HG03103 (cell line): ENCODE data around the gene HMCN2.

Experiments
- ATAC-seq: cut with Tn5 transposase; IDR thresholded peaks from one replicate; pipeline ENCODE4 v1.9.1; 2021; ENCODE audit warnings: low read depth; ENCODE audit not compliant: unreplicated experiment

HMCN2 gene

GRCh38 chr9:130358928-130359327, 93.4 kb downstream of the HMCN2 start:
- no peak for ATAC-seq

GRCh38 chr9:130359819-130360218, 94.3 kb downstream of the HMCN2 start:
- ATAC-seq = no peak

- ATAC-seq = no peak
Measured at GRCh38 chr9:130360672-130361071, 95.1 kb downstream of the HMCN2 start.

- no peak for ATAC-seq
Measured at GRCh38 chr9:130361873-130362362, 96.4 kb downstream of the HMCN2 start.

- no peak for ATAC-seq
Measured at GRCh38 chr9:130362691-130363090, 97.1 kb downstream of the HMCN2 start.

GRCh38 chr9:130363755-130364404, 98.3 kb downstream of the HMCN2 start:
- no peak for ATAC-seq

GRCh38 chr9:130364619-130365322, 99.2 kb downstream of the HMCN2 start:
- no peak for ATAC-seq

GRCh38 chr9:130365323-130365721, 99.8 kb downstream of the HMCN2 start:
- no peak for ATAC-seq

GRCh38 chr9:130366072-130366471, 100.5 kb downstream of the HMCN2 start:
- ATAC-seq = no peak

- no peak for ATAC-seq
Measured at GRCh38 chr9:130366888-130367550, 101.5 kb downstream of the HMCN2 start.

GRCh38 chr9:130368631-130369103, 103.1 kb downstream of the HMCN2 start:
- ATAC-seq = no peak

- no peak for ATAC-seq
Measured at GRCh38 chr9:130370226-130370625, 104.7 kb downstream of the HMCN2 start.

- no peak for ATAC-seq
Measured at GRCh38 chr9:130371196-130371966, 105.8 kb downstream of the HMCN2 start.

- no peak for ATAC-seq
Measured at GRCh38 chr9:130372057-130372456, 106.5 kb downstream of the HMCN2 start.

GRCh38 chr9:130373679-130374325, 108.2 kb downstream of the HMCN2 start:
- no peak for ATAC-seq

GRCh38 chr9:130377612-130378011, 112.1 kb downstream of the HMCN2 start:
- ATAC-seq = no peak

- ATAC-seq = no peak
Measured at GRCh38 chr9:130378875-130379648, 113.5 kb downstream of the HMCN2 start.

- no peak for ATAC-seq
Measured at GRCh38 chr9:130379649-130379970, 114.0 kb downstream of the HMCN2 start.

- ATAC-seq = no peak
Measured at GRCh38 chr9:130380920-130381469, 115.4 kb downstream of the HMCN2 start.
